ENCODE measurements around the gene CFAP44.

- TF ChIP-seq, protein P1, sequence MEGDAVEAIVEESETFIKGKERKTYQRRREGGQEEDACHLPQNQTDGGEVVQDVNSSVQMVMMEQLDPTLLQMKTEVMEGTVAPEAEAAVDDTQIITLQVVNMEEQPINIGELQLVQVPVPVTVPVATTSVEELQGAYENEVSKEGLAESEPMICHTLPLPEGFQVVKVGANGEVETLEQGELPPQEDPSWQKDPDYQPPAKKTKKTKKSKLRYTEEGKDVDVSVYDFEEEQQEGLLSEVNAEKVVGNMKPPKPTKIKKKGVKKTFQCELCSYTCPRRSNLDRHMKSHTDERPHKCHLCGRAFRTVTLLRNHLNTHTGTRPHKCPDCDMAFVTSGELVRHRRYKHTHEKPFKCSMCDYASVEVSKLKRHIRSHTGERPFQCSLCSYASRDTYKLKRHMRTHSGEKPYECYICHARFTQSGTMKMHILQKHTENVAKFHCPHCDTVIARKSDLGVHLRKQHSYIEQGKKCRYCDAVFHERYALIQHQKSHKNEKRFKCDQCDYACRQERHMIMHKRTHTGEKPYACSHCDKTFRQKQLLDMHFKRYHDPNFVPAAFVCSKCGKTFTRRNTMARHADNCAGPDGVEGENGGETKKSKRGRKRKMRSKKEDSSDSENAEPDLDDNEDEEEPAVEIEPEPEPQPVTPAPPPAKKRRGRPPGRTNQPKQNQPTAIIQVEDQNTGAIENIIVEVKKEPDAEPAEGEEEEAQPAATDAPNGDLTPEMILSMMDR (IDR thresholded peaks at IDR 0.05; ENCODE audit: extremely low read depth in 1 of 2, insufficient read depth in 1 of 2, low read depth in 1 of 2, low read length in 2 of 2): no peak
- TF ChIP-seq POLR2AphosphoS5 (IDR thresholded peaks at IDR 0.05; ENCODE audit: insufficient read depth, low read depth, low read length) (no peak), POLR2A (IDR thresholded peaks at IDR 0.05; ENCODE audit: low read depth, low read length) (no peak)
Measured at GRCh38 chr3:113468539-113468938, 27.2 kb upstream of the CFAP44 start.
